ENCODE measurements around the gene GALE.

DNA sequence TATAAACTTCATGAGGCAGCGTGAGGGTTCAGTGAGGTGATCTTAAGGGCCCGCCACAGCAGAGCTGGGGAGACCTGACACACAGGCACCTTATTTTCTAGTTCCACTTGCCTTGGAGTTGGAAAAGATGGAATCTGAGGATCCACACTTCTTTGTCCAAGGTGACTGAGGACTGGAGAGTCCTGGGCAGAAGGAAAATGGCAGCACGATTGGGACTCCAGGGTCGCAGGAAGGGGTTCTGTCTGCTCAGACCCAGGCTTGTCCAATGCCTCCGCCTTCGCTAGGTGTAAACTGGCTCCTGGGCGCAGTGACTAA lies 1.3 kb downstream of the GALE start:
- TF ChIP-seq, protein P1, sequence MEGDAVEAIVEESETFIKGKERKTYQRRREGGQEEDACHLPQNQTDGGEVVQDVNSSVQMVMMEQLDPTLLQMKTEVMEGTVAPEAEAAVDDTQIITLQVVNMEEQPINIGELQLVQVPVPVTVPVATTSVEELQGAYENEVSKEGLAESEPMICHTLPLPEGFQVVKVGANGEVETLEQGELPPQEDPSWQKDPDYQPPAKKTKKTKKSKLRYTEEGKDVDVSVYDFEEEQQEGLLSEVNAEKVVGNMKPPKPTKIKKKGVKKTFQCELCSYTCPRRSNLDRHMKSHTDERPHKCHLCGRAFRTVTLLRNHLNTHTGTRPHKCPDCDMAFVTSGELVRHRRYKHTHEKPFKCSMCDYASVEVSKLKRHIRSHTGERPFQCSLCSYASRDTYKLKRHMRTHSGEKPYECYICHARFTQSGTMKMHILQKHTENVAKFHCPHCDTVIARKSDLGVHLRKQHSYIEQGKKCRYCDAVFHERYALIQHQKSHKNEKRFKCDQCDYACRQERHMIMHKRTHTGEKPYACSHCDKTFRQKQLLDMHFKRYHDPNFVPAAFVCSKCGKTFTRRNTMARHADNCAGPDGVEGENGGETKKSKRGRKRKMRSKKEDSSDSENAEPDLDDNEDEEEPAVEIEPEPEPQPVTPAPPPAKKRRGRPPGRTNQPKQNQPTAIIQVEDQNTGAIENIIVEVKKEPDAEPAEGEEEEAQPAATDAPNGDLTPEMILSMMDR (IDR thresholded peaks at IDR 0.05) = no peak
- no peak for TF ChIP-seq POLR2A (IDR thresholded peaks at IDR 0.05)
